SK-N-SH (cell line): ENCODE measurements around the gene GPAT2. TPM values are rescaled to one million over a fixed set of nuclear protein-coding genes. Genes with fewer than 3 reads are reported as not detected.
"Not testable (repeated sequence)": the region's sequence is repeated elsewhere in the genome, so short reads cannot be mapped to it uniquely, and the experiment has no call there.

Source experiments
- CTCF ChIA-PET: fragments of 300-600, 350-600 bp; formaldehyde crosslinking; extraction: SDS; loops from one replicate; lab custom pipeline; 2021; lab: Yijun Ruan, JAX
- POLR2A ChIA-PET: fragments of 350-600 bp; sonication (Branson Sonifier 250); formaldehyde crosslinking; extraction: SDS; loops from one replicate; lab custom pipeline; 2020; ENCODE audit warnings: antibody characterized with exemption, inconsistent platforms; lab: Yijun Ruan, JAX
- DNase-seq: peaks from one replicate; pipeline ENCODE4 v3.0.0; 2012
- H2AFZ ChIP-seq: fragments of 200-600 bp; sonication (generic); 2 replicates; pipeline ENCODE4 v1.8.1; 2016; ENCODE audit warnings: antibody characterized with exemption, mild to moderate bottlenecking, low read depth
- H3F3A ChIP-seq: fragments of 200-600 bp; sonication (generic); replicated peaks from 2 replicates; pipeline ENCODE3; 2016; ENCODE audit warnings: antibody characterized with exemption, mild to moderate bottlenecking; ENCODE audit not compliant: insufficient read depth
- H3K27ac ChIP-seq, 2 experiments: fragments of 200-500 bp in 1 of 2; fragments of 200-600 bp in 1 of 2; sonication (Bioruptor generic) in 1 of 2; sonication (generic), shearing (Covaris generic) in 1 of 2; 2 replicates each; pipeline versions ENCODE4 v1.5.1 to v1.6.1; 2014 to 2016; ENCODE audit warnings: low read depth in 2 of 2, inconsistent platforms in 1 of 2, low read length in 1 of 2, mild to moderate bottlenecking in 1 of 2, mixed read lengths in 1 of 2
- H3K27me3 ChIP-seq: fragments of 200-600 bp; sonication (generic), shearing (Covaris generic); 2 replicates; pipeline ENCODE4 v1.6.1; 2016; ENCODE audit warnings: mixed run types; ENCODE audit not compliant: insufficient read depth
- H3K36me3 ChIP-seq, 2 experiments: fragments of 200-500 bp in 1 of 2; fragments of 200-600 bp in 1 of 2; sonication (Bioruptor generic) in 1 of 2; sonication (generic) in 1 of 2; replicated peaks in 1 of 2; 2 replicates each; pipeline versions ENCODE3 to v1.5.1; 2014 to 2016; ENCODE audit warnings: low read length in 1 of 2, mild to moderate bottlenecking in 1 of 2; ENCODE audit not compliant: insufficient read depth in 2 of 2, control insufficient read depth in 1 of 2
- H3K4me1 ChIP-seq, 2 experiments: fragments of 200-500 bp in 1 of 2; fragments of 200-600 bp in 1 of 2; sonication (Bioruptor generic) in 1 of 2; sonication (generic), shearing (Covaris generic) in 1 of 2; 2 replicates each; pipeline versions ENCODE4 v1.5.1 to v1.6.1; 2014 to 2016; ENCODE audit warnings: low read depth in 1 of 2, low read length in 1 of 2, mixed run types in 1 of 2; ENCODE audit not compliant: insufficient read depth in 2 of 2, control insufficient read depth in 1 of 2
- H3K4me2 ChIP-seq: fragments of 200-600 bp; sonication (generic), shearing (Covaris generic); 2 replicates; pipeline ENCODE4 v1.6.1; 2017; ENCODE audit warnings: mixed run types
- H3K4me3 ChIP-seq, 2 experiments: fragments of 200-500 bp in 1 of 2; fragments of 200-600 bp in 1 of 2; sonication (Bioruptor generic) in 1 of 2; sonication (generic), shearing (Covaris generic) in 1 of 2; 2 replicates each; pipeline versions ENCODE4 v1.5.1 to v1.8.1; 2014 to 2016; ENCODE audit warnings: low read depth in 2 of 2, inconsistent platforms in 1 of 2, low read length in 1 of 2, mild to moderate bottlenecking in 1 of 2, mixed read lengths in 1 of 2, moderate library complexity in 1 of 2
- H3K79me2 ChIP-seq: fragments of 200-600 bp; sonication (generic); 2 replicates; pipeline ENCODE4 v1.8.1; 2017; ENCODE audit warnings: mild to moderate bottlenecking; ENCODE audit not compliant: insufficient read depth
- H3K9ac ChIP-seq: fragments of 200-600 bp; sonication (generic); 2 replicates; pipeline ENCODE4 v1.6.1; 2017; ENCODE audit warnings: mixed run types
- H3K9me2 ChIP-seq: fragments of 200-600 bp; sonication (generic); 2 replicates; pipeline ENCODE4 v1.6.1; 2017; ENCODE audit warnings: mixed run types
- H3K9me3 ChIP-seq: fragments of 200-600 bp; sonication (generic); 2 replicates; pipeline ENCODE4 v1.6.1; 2017; ENCODE audit warnings: mixed run types, mild to moderate bottlenecking, moderate library complexity
- H4K20me1 ChIP-seq: fragments of 200-600 bp; sonication (generic); 2 replicates; pipeline ENCODE4 v1.6.1; 2017; ENCODE audit warnings: mild to moderate bottlenecking, mixed run types; ENCODE audit not compliant: insufficient read depth
- WGBS: methylation state at CpG from one replicate; pipeline ENCODE4 v1.1.6; 2017; ENCODE audit warnings: low lambda C conversion rate; 5-methylcytosine and 5-hydroxymethylcytosine counted together
- polyA plus RNA-seq, 3 experiments: library from polyadenylated mRNA; depleted of rRNA; stranded (reverse); fragments of >200 nt; gene quantifications; 2 replicates each; pipeline ENCODE4 v1.2.3, GENCODE V29; 2012

GPAT2 gene
- polyA plus RNA-seq, 1 of the 3 experiments (the other 2 are of a cell fraction): not detected

- H3K4me2 ChIP-seq, H3K79me2 ChIP-seq, DNase-seq, H3K9me2 ChIP-seq, H3K27me3 ChIP-seq, H3K36me3 ChIP-seq, H3K4me1 ChIP-seq, POLR2A ChIA-PET, H4K20me1 ChIP-seq, CTCF ChIA-PET, H3K27ac ChIP-seq, H2AFZ ChIP-seq, H3K9ac ChIP-seq, H3K9me3 ChIP-seq, H3K4me3 ChIP-seq, H3F3A ChIP-seq: not testable (repeated sequence)
- WGBS: 71% methylated on average over 2 of the region's 3 CpGs
These were observed 17.9 kb upstream of the GPAT2 start for GRCh38 chr2:96052632-96053031.

- H3K9me3 ChIP-seq, H3K27ac ChIP-seq, CTCF ChIA-PET, H3K4me3 ChIP-seq, H4K20me1 ChIP-seq, H3K4me2 ChIP-seq, H3K9me2 ChIP-seq, H3K4me1 ChIP-seq, H3K9ac ChIP-seq, H2AFZ ChIP-seq, DNase-seq, H3K36me3 ChIP-seq, H3F3A ChIP-seq, POLR2A ChIA-PET, H3K27me3 ChIP-seq, H3K79me2 ChIP-seq: not testable (repeated sequence)
- no CpG with 5 or more reads among the region's 3 CpGs for WGBS
These were observed 15.2 kb upstream of the GPAT2 start for GRCh38 chr2:96049917-96050262.

GRCh38 chr2:96049049-96049916 lies 14.6 kb upstream of the GPAT2 start:
- H3K4me2 ChIP-seq, H3K9me2 ChIP-seq, H3F3A ChIP-seq, H3K9me3 ChIP-seq, H3K36me3 ChIP-seq, H3K79me2 ChIP-seq, H4K20me1 ChIP-seq, POLR2A ChIA-PET, H3K27ac ChIP-seq, H2AFZ ChIP-seq, CTCF ChIA-PET, H3K4me1 ChIP-seq, H3K9ac ChIP-seq, H3K27me3 ChIP-seq, DNase-seq, H3K4me3 ChIP-seq: not testable (repeated sequence)
- 51% methylated on average over 2 of the region's 18 CpGs for WGBS

- no CpG with 5 or more reads among the region's 14 CpGs for WGBS
- H3K9me3 ChIP-seq, H3K79me2 ChIP-seq, DNase-seq, H3F3A ChIP-seq, H4K20me1 ChIP-seq, H3K4me2 ChIP-seq, H3K4me1 ChIP-seq, POLR2A ChIA-PET, H2AFZ ChIP-seq, H3K9me2 ChIP-seq, H3K4me3 ChIP-seq, H3K27me3 ChIP-seq, H3K36me3 ChIP-seq, CTCF ChIA-PET, H3K27ac ChIP-seq, H3K9ac ChIP-seq: not testable (repeated sequence)
These were observed 838 bp upstream of the GPAT2 start for GRCh38 chr2:96035554-96035953.

- H3K4me1 ChIP-seq, H3K36me3 ChIP-seq, H4K20me1 ChIP-seq, H2AFZ ChIP-seq, H3K27me3 ChIP-seq, H3K4me3 ChIP-seq, H3F3A ChIP-seq, CTCF ChIA-PET, H3K79me2 ChIP-seq, H3K9me2 ChIP-seq, H3K9me3 ChIP-seq, H3K9ac ChIP-seq, POLR2A ChIA-PET, H3K27ac ChIP-seq, H3K4me2 ChIP-seq, DNase-seq: not testable (repeated sequence)
- 0% methylated on average over 1 of the region's 9 CpGs for WGBS
These were observed 719 bp downstream of the GPAT2 start for GRCh38 chr2:96033997-96034396.

DNA sequence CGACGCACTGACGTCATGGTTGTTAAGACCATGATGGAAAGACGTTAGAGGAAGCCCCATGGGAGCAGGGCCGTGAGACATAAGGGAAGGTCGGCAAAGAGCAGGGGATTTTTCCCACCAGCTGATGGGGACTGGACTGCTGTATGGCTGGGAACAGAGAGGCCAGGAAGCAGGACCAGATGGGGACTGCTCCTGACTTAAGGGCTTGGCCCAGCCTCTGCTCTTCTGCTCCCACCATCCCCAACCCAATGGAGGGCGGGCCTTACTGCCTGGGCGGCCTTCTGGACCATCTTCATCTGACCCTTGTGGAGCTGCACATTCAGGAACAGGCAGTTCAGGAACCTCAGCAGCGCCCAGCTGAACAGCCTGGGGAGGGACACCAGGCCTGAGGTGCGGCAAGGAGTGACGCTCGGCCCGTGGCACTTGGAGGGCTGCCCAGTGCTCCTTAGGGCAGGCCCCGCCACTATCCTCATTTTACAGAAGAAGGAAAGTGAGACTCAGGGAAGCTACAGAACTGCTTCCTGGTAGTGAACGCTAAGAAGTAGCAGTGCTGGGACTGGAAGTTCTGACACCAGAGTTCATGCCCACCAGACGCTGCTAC lies 6.9 kb downstream of the GPAT2 start:
- H3K4me1 ChIP-seq, H3K4me2 ChIP-seq, POLR2A ChIA-PET, H3K36me3 ChIP-seq, DNase-seq, H3K27me3 ChIP-seq, H3K9me3 ChIP-seq, H3F3A ChIP-seq, H3K27ac ChIP-seq, H2AFZ ChIP-seq, H3K9me2 ChIP-seq, H3K4me3 ChIP-seq, CTCF ChIA-PET, H3K79me2 ChIP-seq, H3K9ac ChIP-seq, H4K20me1 ChIP-seq: not testable (repeated sequence)
- WGBS: no CpG with 5 or more reads among the region's 16 CpGs
